Memory B cell (primary cell): ENCODE data around the gene PLXNA2.

ENCODE experiments used
- ATAC-seq: fragments of 150-1000 bp; cut with Tn5 transposase; 2 replicates; pipeline ENCODE4 v1.10.0; 2021; ENCODE audit warnings: low read depth, mild to moderate bottlenecking, moderate library complexity
- DNase-seq, 2 donors: peaks; one replicate each; pipeline ENCODE4 v3.0.0; 2022; ENCODE audit warnings: low spot score in 2 of 2
- H3K27ac Mint-ChIP-seq: one replicate; pipeline ENCODE4 v1.8.0; 2022; ENCODE audit warnings: mild to moderate bottlenecking, moderate library complexity, mixed read lengths
- H3K27me3 Mint-ChIP-seq: one replicate; pipeline ENCODE4 v1.8.0; 2022; ENCODE audit warnings: mixed read lengths
- H3K36me3 Mint-ChIP-seq: one replicate; pipeline ENCODE4 v1.8.0; 2022; ENCODE audit warnings: mild to moderate bottlenecking, mixed read lengths
- H3K4me1 Mint-ChIP-seq: one replicate; pipeline ENCODE4 v1.8.0; 2022; ENCODE audit warnings: mixed read lengths
- H3K4me3 Mint-ChIP-seq: one replicate; pipeline ENCODE4 v1.8.0; 2022; ENCODE audit warnings: mild to moderate bottlenecking, moderate library complexity, mixed read lengths
- H3K9me3 Mint-ChIP-seq: one replicate; pipeline ENCODE4 v1.8.0; 2022; ENCODE audit warnings: mixed read lengths

PLXNA2 gene

GRCh38 chr1:208174731-208175507 lies 69.3 kb downstream of the PLXNA2 start:
- DNase-seq (no peak), ATAC-seq (no peak)
- no peak overlapping the region for H3K4me3 Mint-ChIP-seq
- H3K27me3 Mint-ChIP-seq: peaks cover 10% of the 10 kb centered on the region
- H3K27ac Mint-ChIP-seq: no peak overlapping the region
- no peaks in the 10 kb centered on the region for H3K4me1 Mint-ChIP-seq
- H3K36me3 Mint-ChIP-seq: no peaks in the 10 kb centered on the region
- no peaks in the 10 kb centered on the region for H3K9me3 Mint-ChIP-seq

GRCh38 chr1:208174200-208174599 lies 70.0 kb downstream of the PLXNA2 start:
- Mint-ChIP-seq H3K9me3 (no peaks in the 10 kb centered on the region), H3K4me3 (no peak overlapping the region), H3K27ac (no peak overlapping the region), H3K36me3 (no peaks in the 10 kb centered on the region), H3K27me3 (peaks cover 10% of the 10 kb centered on the region), H3K4me1 (no peaks in the 10 kb centered on the region)
- ATAC-seq (no peak), DNase-seq (no peak)

GRCh38 chr1:208173749-208174148 lies 70.4 kb downstream of the PLXNA2 start:
- Mint-ChIP-seq H3K4me3 (no peak overlapping the region), H3K36me3 (no peaks in the 10 kb centered on the region), H3K27ac (no peak overlapping the region), H3K27me3 (peaks cover 13% of the 10 kb centered on the region), H3K4me1 (no peaks in the 10 kb centered on the region), H3K9me3 (no peaks in the 10 kb centered on the region)
- DNase-seq (no peak), ATAC-seq (no peak)

GRCh38 chr1:208172423-208173145 lies 71.6 kb downstream of the PLXNA2 start:
- DNase-seq (no peak), ATAC-seq (no peak)
- Mint-ChIP-seq H3K9me3 (no peaks in the 10 kb centered on the region), H3K36me3 (no peaks in the 10 kb centered on the region), H3K27ac (no peak overlapping the region), H3K4me1 (no peaks in the 10 kb centered on the region), H3K27me3 (peaks cover 13% of the 10 kb centered on the region), H3K4me3 (no peak overlapping the region)

GRCh38 chr1:208171616-208172422 lies 72.4 kb downstream of the PLXNA2 start:
- H3K4me3 Mint-ChIP-seq: no peak overlapping the region
- H3K27ac Mint-ChIP-seq: no peak overlapping the region
- no peaks in the 10 kb centered on the region for H3K36me3 Mint-ChIP-seq
- no peaks in the 10 kb centered on the region for H3K9me3 Mint-ChIP-seq
- no peak for DNase-seq
- ATAC-seq: no peak
- no peaks in the 10 kb centered on the region for H3K4me1 Mint-ChIP-seq
- H3K27me3 Mint-ChIP-seq: peaks cover 13% of the 10 kb centered on the region

- no peak for DNase-seq
- Mint-ChIP-seq H3K36me3 (no peaks in the 10 kb centered on the region), H3K27ac (no peak overlapping the region), H3K4me1 (peaks cover 3% of the 10 kb centered on the region), H3K27me3 (peaks cover 19% of the 10 kb centered on the region), H3K4me3 (no peak overlapping the region), H3K9me3 (no peaks in the 10 kb centered on the region)
- ATAC-seq: no peak
Measured at GRCh38 chr1:208170252-208170651, 73.9 kb downstream of the PLXNA2 start.

- H3K27ac Mint-ChIP-seq: no peak overlapping the region
- H3K36me3 Mint-ChIP-seq: no peaks in the 10 kb centered on the region
- no peak overlapping the region for H3K4me3 Mint-ChIP-seq
- H3K9me3 Mint-ChIP-seq: no peaks in the 10 kb centered on the region
- ATAC-seq: no peak
- DNase-seq: no peak
- H3K4me1 Mint-ChIP-seq: peaks cover 3% of the 10 kb centered on the region
- peaks cover 19% of the 10 kb centered on the region for H3K27me3 Mint-ChIP-seq
Measured at GRCh38 chr1:208169081-208169879, 74.9 kb downstream of the PLXNA2 start.

- no peaks in the 10 kb centered on the region for H3K36me3 Mint-ChIP-seq
- no peak overlapping the region for H3K27ac Mint-ChIP-seq
- H3K4me1 Mint-ChIP-seq: peaks cover 3% of the 10 kb centered on the region
- no peaks in the 10 kb centered on the region for H3K9me3 Mint-ChIP-seq
- peaks cover 26% of the 10 kb centered on the region for H3K27me3 Mint-ChIP-seq
- no peak overlapping the region for H3K4me3 Mint-ChIP-seq
- no peak for ATAC-seq
- DNase-seq: no peak
Measured at GRCh38 chr1:208167261-208167869, 76.8 kb downstream of the PLXNA2 start.

GRCh38 chr1:208166340-208167138 lies 77.6 kb downstream of the PLXNA2 start:
- Mint-ChIP-seq H3K27ac (no peak overlapping the region), H3K4me3 (no peak overlapping the region), H3K9me3 (no peaks in the 10 kb centered on the region), H3K36me3 (no peaks in the 10 kb centered on the region), H3K4me1 (peaks cover 3% of the 10 kb centered on the region), H3K27me3 (peaks cover 25% of the 10 kb centered on the region)
- no peak for ATAC-seq
- DNase-seq: no peak

GRCh38 chr1:208165659-208166058 lies 78.5 kb downstream of the PLXNA2 start:
- no peak for ATAC-seq
- peaks cover 22% of the 10 kb centered on the region for H3K27me3 Mint-ChIP-seq

GRCh38 chr1:208164609-208165008 lies 79.6 kb downstream of the PLXNA2 start:
- DNase-seq (no peak), ATAC-seq (no peak)
- Mint-ChIP-seq H3K9me3 (no peaks in the 10 kb centered on the region), H3K27ac (no peak overlapping the region), H3K4me1 (peaks cover 3% of the 10 kb centered on the region), H3K36me3 (no peaks in the 10 kb centered on the region), H3K27me3 (peaks cover 21% of the 10 kb centered on the region), H3K4me3 (no peak overlapping the region)

More at GRCh38 chr1:208165659-208166058, 78.5 kb downstream of the PLXNA2 start:
- Mint-ChIP-seq H3K4me1 (peaks cover 3% of the 10 kb centered on the region), H3K9me3 (no peaks in the 10 kb centered on the region), H3K4me3 (no peak overlapping the region), H3K36me3 (no peaks in the 10 kb centered on the region), H3K27ac (no peak overlapping the region)
- DNase-seq: no peak

- ATAC-seq (no peak), DNase-seq (no peak)
- H3K36me3 Mint-ChIP-seq: no peaks in the 10 kb centered on the region
- no peak overlapping the region for H3K27ac Mint-ChIP-seq
- H3K4me3 Mint-ChIP-seq: no peak overlapping the region
- H3K27me3 Mint-ChIP-seq: peaks cover 18% of the 10 kb centered on the region
- H3K9me3 Mint-ChIP-seq: no peaks in the 10 kb centered on the region
- H3K4me1 Mint-ChIP-seq: peaks cover 3% of the 10 kb centered on the region
Measured at GRCh38 chr1:208163539-208163938, 80.6 kb downstream of the PLXNA2 start.
